Measurements from ENCODE around the gene ADARB1.

The ADARB1 gene

GRCh38 chr21:45267390-45267760 lies 193.0 kb downstream of the ADARB1 start:
- no peak for DNase-seq (ENCODE audit: low spot score)

- no peak for DNase-seq (ENCODE audit: low spot score)
Measured at GRCh38 chr21:45269861-45270260, 195.5 kb downstream of the ADARB1 start.

- no peak for DNase-seq (ENCODE audit: low spot score)
Measured at GRCh38 chr21:45270306-45270821, 196.0 kb downstream of the ADARB1 start.

Data from hepatic stellate cell (primary cell).